ENCODE data around the gene ZDHHC22. TPM values are rescaled to one million over a fixed set of nuclear protein-coding genes. Genes with fewer than 3 reads are reported as not detected.
"Not testable (repeated sequence)": the region's sequence is repeated elsewhere in the genome, so short reads cannot be mapped to it uniquely, and the experiment has no call there.

The ZDHHC22 gene
- total RNA-seq, 2 experiments from 2014 or later: not detected

GRCh38 chr14:77175843-77176242 lies 34.3 kb upstream of the ZDHHC22 start:
- CTCF ChIA-PET: no interaction called here
- TF ChIP-seq CTCF (IDR thresholded peaks at IDR 0.05): no peak
- peaks cover 33% of the 10 kb centered on the region for H3K27me3 Mint-ChIP-seq

GRCh38 chr14:77173911-77174617 lies 32.5 kb upstream of the ZDHHC22 start:
- H3K27me3 ChIP-seq (ENCODE audit: control insufficient read depth in 1 of 2, insufficient read depth in 2 of 2, low read length in 2 of 2); H3K4me1 Mint-ChIP-seq (ENCODE audit: low read depth); intact Hi-C loops (cut with DNase I, micrococcal nuclease); H3K4me3 Mint-ChIP-seq; H3K9me3 Mint-ChIP-seq; H3K36me3 ChIP-seq (ENCODE audit: insufficient read depth, low read length); POLR2A ChIA-PET; DNase-seq; H3K27ac Mint-ChIP-seq; H3K36me3 Mint-ChIP-seq (ENCODE audit: low read depth); ATAC-seq (ENCODE audit: poor library complexity); H3K4me3 ChIP-seq (ENCODE audit: low read length); H3K27ac ChIP-seq (ENCODE audit: low read depth in 1 of 2, low read length in 2 of 2); CTCF ChIA-PET; H3K4me1 ChIP-seq (ENCODE audit: insufficient read depth, low read length): not testable (repeated sequence)
- peaks cover 0 to 15% of the 10 kb centered on the region in 2 experiments for H3K9me3 ChIP-seq (ENCODE audit: control insufficient read depth in 1 of 2, insufficient read depth in 1 of 2, low read length in 2 of 2)
- H3K27me3 Mint-ChIP-seq: peaks cover 19% of the 10 kb centered on the region

More at GRCh38 chr14:77175843-77176242, 34.3 kb upstream of the ZDHHC22 start:
- H3K27ac ChIP-seq (ENCODE audit: low read depth in 1 of 2, low read length in 2 of 2): no peak overlapping the region
- Mint-ChIP-seq H3K9me3 (no peaks in the 10 kb centered on the region), H3K36me3 (ENCODE audit: low read depth) (no peaks in the 10 kb centered on the region), H3K4me1 (ENCODE audit: low read depth) (peaks cover 3% of the 10 kb centered on the region), H3K27ac (no peak overlapping the region), H3K4me3 (no peak overlapping the region)
- H3K4me3 ChIP-seq (ENCODE audit: low read length): no peak overlapping the region
- POLR2A ChIA-PET: no interaction called here
- ATAC-seq (ENCODE audit: poor library complexity) (no peak), DNase-seq (no peak)
- H3K36me3 ChIP-seq (ENCODE audit: insufficient read depth, low read length): no peaks in the 10 kb centered on the region
- peaks cover 6 to 12% of the 10 kb centered on the region in 2 experiments for H3K27me3 ChIP-seq (ENCODE audit: control insufficient read depth in 1 of 2, insufficient read depth in 2 of 2, low read length in 2 of 2)
- H3K9me3 ChIP-seq (ENCODE audit: control insufficient read depth in 1 of 2, insufficient read depth in 1 of 2, low read length in 2 of 2): peaks cover 0 to 1% of the 10 kb centered on the region in 2 experiments
- intact Hi-C loops (cut with DNase I, micrococcal nuclease): no loop called here
- H3K4me1 ChIP-seq (ENCODE audit: insufficient read depth, low read length): peaks cover under 1% of the 10 kb centered on the region

GRCh38 chr14:77172916-77173315 lies 31.3 kb upstream of the ZDHHC22 start:
- DNase-seq (no peak), ATAC-seq (ENCODE audit: poor library complexity) (no peak)
- no peak for TF ChIP-seq CTCF (IDR thresholded peaks at IDR 0.05)
- Histone ChIP-seq H3K4me1 (ENCODE audit: insufficient read depth, low read length) (no peaks in the 10 kb centered on the region), H3K36me3 (ENCODE audit: insufficient read depth, low read length) (no peaks in the 10 kb centered on the region), H3K27me3 (ENCODE audit: control insufficient read depth in 1 of 2, insufficient read depth in 2 of 2, low read length in 2 of 2) (peaks cover 6 to 7% of the 10 kb centered on the region in 2 experiments), H3K4me3 (ENCODE audit: low read length) (no peak overlapping the region), H3K9me3 (ENCODE audit: control insufficient read depth in 1 of 2, insufficient read depth in 1 of 2, low read length in 2 of 2) (peaks cover 0 to 17% of the 10 kb centered on the region in 2 experiments), H3K27ac (ENCODE audit: low read depth in 1 of 2, low read length in 2 of 2) (no peak overlapping the region)
- ChIA-PET POLR2A (no interaction called here), CTCF (no interaction called here)
- intact Hi-C loops (cut with DNase I, micrococcal nuclease): no loop called here
- H3K9me3 Mint-ChIP-seq: peaks cover 12% of the 10 kb centered on the region
- H3K27me3 Mint-ChIP-seq: peaks cover 14% of the 10 kb centered on the region
- H3K4me1 Mint-ChIP-seq (ENCODE audit: low read depth): no peaks in the 10 kb centered on the region
- no peak overlapping the region for H3K4me3 Mint-ChIP-seq
- no peak overlapping the region for H3K27ac Mint-ChIP-seq
- H3K36me3 Mint-ChIP-seq (ENCODE audit: low read depth): peaks cover 4% of the 10 kb centered on the region

GRCh38 chr14:77170045-77170444 lies 28.5 kb upstream of the ZDHHC22 start:
- Histone ChIP-seq H3K27me3 (ENCODE audit: control insufficient read depth in 1 of 2, insufficient read depth in 2 of 2, low read length in 2 of 2) (peaks cover 2 to 5% of the 10 kb centered on the region in 2 experiments), H3K36me3 (ENCODE audit: insufficient read depth, low read length) (no peaks in the 10 kb centered on the region), H3K4me3 (ENCODE audit: low read length) (no peak overlapping the region), H3K4me1 (ENCODE audit: insufficient read depth, low read length) (no peaks in the 10 kb centered on the region), H3K9me3 (ENCODE audit: control insufficient read depth in 1 of 2, insufficient read depth in 1 of 2, low read length in 2 of 2) (peaks cover 0 to 17% of the 10 kb centered on the region in 2 experiments), H3K27ac (ENCODE audit: low read depth in 1 of 2, low read length in 2 of 2) (no peak overlapping the region)
- H3K36me3 Mint-ChIP-seq (ENCODE audit: low read depth): peaks cover 4% of the 10 kb centered on the region
- no peak for TF ChIP-seq CTCF (IDR thresholded peaks at IDR 0.05)
- intact Hi-C loops (cut with DNase I, micrococcal nuclease): no loop called here
- ATAC-seq (ENCODE audit: poor library complexity): no peak
- H3K9me3 Mint-ChIP-seq: peaks cover 12% of the 10 kb centered on the region
- DNase-seq: no peak
- H3K27ac Mint-ChIP-seq: no peak overlapping the region
- peaks cover 20% of the 10 kb centered on the region for H3K27me3 Mint-ChIP-seq
- no peak overlapping the region for H3K4me3 Mint-ChIP-seq
- ChIA-PET CTCF (no interaction called here), POLR2A (no interaction called here)
- H3K4me1 Mint-ChIP-seq (ENCODE audit: low read depth): no peaks in the 10 kb centered on the region
